ENCODE measurements around the gene XPNPEP1. TPM values are rescaled to one million over a fixed set of nuclear protein-coding genes. Genes with fewer than 3 reads are reported as not detected.

Gene XPNPEP1
- total RNA-seq, 1 donor from 2014 or later = 45.2 TPM

- H3K36me3 ChIP-seq = peaks cover 50% of the 10 kb centered on the region
- TF ChIP-seq CTCF (IDR thresholded peaks at IDR 0.05) = no peak
- H3K4me1 ChIP-seq = no peaks in the 10 kb centered on the region
- H3K4me3 ChIP-seq = no peak overlapping the region
- no peak overlapping the region for H3K27ac ChIP-seq
- ATAC-seq = no peak
- no peaks in the 10 kb centered on the region for H3K9me3 ChIP-seq
- no peaks in the 10 kb centered on the region for H3K27me3 ChIP-seq
- no peak for DNase-seq
- intact Hi-C loops (cut with DNase I) = no loop called here
Observed at GRCh38 chr10:109863775-109864174, 59.5 kb downstream of the XPNPEP1 start.

DNA sequence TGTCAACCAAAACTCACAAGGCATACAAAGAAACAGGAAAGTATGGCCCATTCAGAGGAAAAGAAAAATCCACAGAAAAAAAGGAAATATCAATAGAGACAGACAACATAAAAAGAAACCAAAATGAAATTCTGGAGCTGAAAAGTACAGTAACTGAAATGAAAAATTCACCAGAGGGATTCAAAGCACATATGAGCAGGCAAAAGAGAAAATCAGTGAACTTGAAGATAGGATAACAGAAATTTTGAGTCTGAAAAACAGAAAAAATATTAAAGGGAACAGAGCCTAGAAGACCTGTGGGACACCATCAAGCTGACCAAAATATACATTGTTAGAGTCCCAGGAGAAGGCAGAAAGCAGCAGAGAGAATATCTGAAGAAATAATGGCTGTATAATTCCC, 60.6 kb downstream of the XPNPEP1 start:
- no peaks in the 10 kb centered on the region for H3K27me3 ChIP-seq
- ATAC-seq (no peak), DNase-seq (no peak)
- H3K36me3 ChIP-seq = peaks cover 40% of the 10 kb centered on the region
- intact Hi-C loops (cut with DNase I) = no loop called here
- TF ChIP-seq CTCF (IDR thresholded peaks at IDR 0.05) = no peak
- H3K9me3 ChIP-seq = no peaks in the 10 kb centered on the region
- H3K4me1 ChIP-seq = no peaks in the 10 kb centered on the region
- H3K4me3 ChIP-seq = no peak overlapping the region
- H3K27ac ChIP-seq = no peak overlapping the region

DNA sequence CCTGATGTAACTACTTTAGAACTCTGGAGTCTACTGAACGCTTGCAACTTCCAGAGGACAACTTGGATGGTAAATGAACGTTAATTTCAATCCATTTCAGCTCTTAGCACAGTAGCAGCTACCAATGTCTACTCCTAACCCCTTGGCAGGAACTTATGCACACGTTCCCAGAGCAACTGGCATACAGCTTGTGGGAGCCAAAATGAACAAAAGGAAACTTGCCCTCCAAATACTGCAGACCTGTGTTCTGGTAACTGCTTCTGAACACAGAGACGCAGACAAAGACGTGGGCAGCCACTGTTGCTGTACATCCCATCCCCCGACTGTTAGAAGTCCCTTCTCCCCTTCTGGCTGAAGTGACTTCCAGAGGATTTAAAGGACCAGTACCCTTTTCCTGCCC, 61.3 kb downstream of the XPNPEP1 start:
- DNase-seq (no peak), ATAC-seq (no peak)
- no peaks in the 10 kb centered on the region for H3K4me1 ChIP-seq
- no peak for TF ChIP-seq CTCF (IDR thresholded peaks at IDR 0.05)
- no peak overlapping the region for H3K27ac ChIP-seq
- H3K27me3 ChIP-seq = no peaks in the 10 kb centered on the region
- peaks cover 33% of the 10 kb centered on the region for H3K36me3 ChIP-seq
- no peaks in the 10 kb centered on the region for H3K9me3 ChIP-seq
- H3K4me3 ChIP-seq = no peak overlapping the region
- intact Hi-C loops (cut with DNase I) = no loop called here

- H3K9me3 ChIP-seq = no peaks in the 10 kb centered on the region
- no peak for ATAC-seq
- no peak for TF ChIP-seq CTCF (IDR thresholded peaks at IDR 0.05)
- no peak overlapping the region for H3K27ac ChIP-seq
- no peak for DNase-seq
- no peaks in the 10 kb centered on the region for H3K27me3 ChIP-seq
- intact Hi-C loops (cut with DNase I) = no loop called here
- no peaks in the 10 kb centered on the region for H3K4me1 ChIP-seq
- no peak overlapping the region for H3K4me3 ChIP-seq
- H3K36me3 ChIP-seq = peaks cover 24% of the 10 kb centered on the region
Observed at GRCh38 chr10:109861081-109861480, 62.2 kb downstream of the XPNPEP1 start.

- H3K27me3 ChIP-seq = no peaks in the 10 kb centered on the region
- DNase-seq (no peak), ATAC-seq (no peak)
- no peaks in the 10 kb centered on the region for H3K9me3 ChIP-seq
- intact Hi-C loops (cut with DNase I) = no loop called here
- H3K27ac ChIP-seq = no peak overlapping the region
- H3K4me1 ChIP-seq = no peaks in the 10 kb centered on the region
- no peak for TF ChIP-seq CTCF (IDR thresholded peaks at IDR 0.05)
- no peak overlapping the region for H3K4me3 ChIP-seq
- peaks cover 5% of the 10 kb centered on the region for H3K36me3 ChIP-seq
Observed at GRCh38 chr10:109859221-109859620, 64.1 kb downstream of the XPNPEP1 start.

- intact Hi-C loops (cut with DNase I) = no loop called here
- H3K36me3 ChIP-seq = no peaks in the 10 kb centered on the region
- no peaks in the 10 kb centered on the region for H3K9me3 ChIP-seq
- DNase-seq = no peak
- no peaks in the 10 kb centered on the region for H3K27me3 ChIP-seq
- ATAC-seq = no peak
- H3K4me3 ChIP-seq = no peak overlapping the region
- peaks cover 6% of the 10 kb centered on the region for H3K4me1 ChIP-seq
- H3K27ac ChIP-seq = no peak overlapping the region
- no peak for TF ChIP-seq CTCF (IDR thresholded peaks at IDR 0.05)
Observed at GRCh38 chr10:109855746-109856145, 67.6 kb downstream of the XPNPEP1 start.

Data from upper lobe of right lung (tissue), 1 donor.